ENCODE results near the gene TRAPPC3.

Gene TRAPPC3

DNA sequence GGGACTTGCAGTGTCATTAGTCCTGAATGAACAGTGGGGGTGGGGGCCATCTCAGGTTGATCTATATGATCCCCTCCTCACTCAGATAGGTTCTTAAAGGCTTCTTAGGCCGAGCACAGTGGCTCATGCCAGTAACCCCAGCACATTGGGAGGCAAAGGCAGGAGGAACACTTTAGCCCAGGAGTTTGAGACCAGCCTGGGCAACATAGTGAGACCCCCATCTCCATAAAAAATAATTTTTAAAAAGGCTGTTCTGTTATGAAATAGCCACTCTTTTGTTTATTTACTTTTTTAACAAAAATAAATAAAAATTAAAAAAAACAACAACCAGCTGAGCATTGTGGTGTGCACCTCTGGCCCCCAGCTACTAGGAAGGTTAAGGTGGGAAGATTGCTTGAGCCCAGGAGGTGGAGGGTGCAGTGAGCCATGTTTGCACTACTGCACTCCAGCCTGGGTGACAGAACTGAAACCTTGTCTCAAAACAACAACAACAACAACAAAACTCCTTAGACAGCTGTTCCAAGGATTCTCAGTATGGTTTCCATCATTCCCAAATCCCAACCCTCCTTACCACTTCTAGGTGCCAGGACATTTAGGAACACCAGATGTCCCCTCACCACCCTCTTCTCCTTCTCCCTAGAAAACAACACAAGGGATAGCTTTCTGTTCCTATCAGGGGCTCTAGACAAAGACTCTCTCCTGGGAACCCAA is 2.0 kb upstream of the TRAPPC3 start:
- no peak for DNase-seq

DNA sequence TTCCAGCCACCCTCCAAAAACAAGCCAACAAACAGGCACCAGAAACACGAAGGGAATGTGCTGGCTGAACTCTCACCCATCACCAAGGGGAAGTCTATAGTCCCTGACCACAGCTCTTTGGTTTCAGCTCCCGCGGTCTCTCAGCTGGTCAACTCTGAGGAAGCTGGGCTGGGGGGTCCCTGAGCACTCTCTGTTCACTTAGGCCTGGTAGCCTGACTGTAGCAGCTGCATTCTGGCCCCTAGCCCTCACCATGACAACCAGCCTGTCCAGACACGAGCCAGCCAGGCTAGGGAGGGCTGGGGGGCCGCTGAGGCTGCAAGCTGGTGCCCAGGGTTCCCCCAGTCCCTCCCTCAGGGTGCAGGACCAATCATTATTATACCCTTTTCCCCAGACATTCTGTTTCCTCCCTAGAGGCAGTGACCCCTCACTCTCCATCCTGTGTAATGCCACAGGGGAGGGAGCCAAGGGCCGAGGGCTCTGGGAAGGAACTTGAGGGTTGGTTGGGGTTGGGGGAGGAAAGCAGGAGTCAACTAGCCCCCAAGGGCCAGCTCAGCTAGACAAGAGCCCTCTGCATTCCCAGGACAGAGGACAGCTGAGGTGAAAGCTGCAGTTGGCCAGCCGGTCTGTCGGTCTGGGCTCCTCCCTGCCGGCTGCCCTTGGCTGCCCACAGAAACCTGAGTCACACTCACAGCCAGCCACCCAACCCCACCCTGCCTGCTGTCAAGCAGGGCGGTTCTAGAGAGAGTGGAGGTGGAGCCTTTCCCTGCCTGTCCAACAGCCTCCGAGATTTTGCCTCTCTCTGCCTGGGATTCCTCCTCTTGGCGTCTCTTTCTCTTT is 1.2 kb upstream of the TRAPPC3 start:
- DNase-seq = peak; percentile 85

DNA sequence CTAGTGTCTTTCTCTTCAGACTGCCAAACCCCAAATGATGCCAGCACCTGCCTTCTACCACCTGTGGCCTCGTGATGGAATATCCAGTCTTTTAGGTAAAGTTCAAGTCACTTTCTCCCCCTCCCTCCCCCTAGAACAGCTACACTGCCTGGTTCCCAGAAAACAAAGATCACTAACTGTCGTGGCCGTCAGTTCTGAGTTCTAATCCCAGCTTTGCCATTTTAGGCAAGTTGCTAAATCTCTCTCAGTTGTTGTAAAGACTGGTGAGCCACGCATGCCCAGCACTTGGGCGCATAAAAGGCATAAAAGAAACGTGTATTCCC is 648 bp upstream of the TRAPPC3 start:
- DNase-seq = no peak

GRCh38 chr1:36148821-36149236 is 457 bp downstream of the TRAPPC3 start:
- DNase-seq = no peak

DNA sequence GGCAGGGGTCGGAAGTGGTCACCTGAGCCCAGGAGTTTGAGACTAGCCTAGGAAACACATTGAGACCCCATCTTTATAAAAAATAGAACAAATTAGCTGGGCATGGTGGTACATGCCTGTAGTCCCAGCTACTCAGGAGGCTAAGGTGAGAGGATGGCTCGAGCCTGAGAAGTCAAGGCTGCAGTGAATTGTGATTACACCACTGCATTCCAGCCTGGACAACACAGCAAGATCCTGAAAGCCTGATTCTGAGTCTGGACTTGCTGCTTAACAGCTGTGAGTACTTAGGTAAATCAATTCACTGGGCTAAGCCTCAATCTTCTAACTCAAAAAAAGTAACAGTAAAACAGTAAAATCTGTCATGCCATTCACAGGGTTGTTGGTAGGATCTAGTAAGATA is 4.9 kb downstream of the TRAPPC3 start:
- no peak for DNase-seq

GRCh38 chr1:36143424-36143823 is 5.9 kb downstream of the TRAPPC3 start:
- no peak for DNase-seq

GRCh38 chr1:36142121-36142520 is 7.2 kb downstream of the TRAPPC3 start:
- no peak for DNase-seq

- DNase-seq = no peak
Measured at GRCh38 chr1:36139521-36139920, 9.8 kb downstream of the TRAPPC3 start.

GRCh38 chr1:36137776-36138175 is 11.5 kb downstream of the TRAPPC3 start:
- no peak for DNase-seq

DNA sequence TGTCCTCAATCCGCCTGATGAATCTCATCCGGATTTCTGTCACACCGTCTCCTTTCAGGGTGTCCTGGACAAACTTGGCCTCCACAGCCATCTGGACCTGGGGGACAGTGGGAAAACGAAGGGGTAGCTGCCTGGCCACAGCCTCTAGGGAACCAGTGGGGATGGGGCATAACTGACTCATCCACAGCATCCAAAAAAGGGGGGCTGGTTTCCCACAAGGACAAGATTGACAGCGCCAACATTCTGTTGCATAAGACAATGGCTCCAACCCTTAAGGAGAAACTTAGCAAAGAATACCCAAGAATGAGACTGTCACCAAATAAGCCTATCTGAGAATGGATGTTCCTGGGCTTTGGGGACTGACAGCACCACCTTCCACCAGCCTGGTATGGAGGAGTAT is 12.1 kb downstream of the TRAPPC3 start:
- DNase-seq = no peak

GRCh38 chr1:36136535-36136934 is 12.8 kb downstream of the TRAPPC3 start:
- no peak for DNase-seq

DNA sequence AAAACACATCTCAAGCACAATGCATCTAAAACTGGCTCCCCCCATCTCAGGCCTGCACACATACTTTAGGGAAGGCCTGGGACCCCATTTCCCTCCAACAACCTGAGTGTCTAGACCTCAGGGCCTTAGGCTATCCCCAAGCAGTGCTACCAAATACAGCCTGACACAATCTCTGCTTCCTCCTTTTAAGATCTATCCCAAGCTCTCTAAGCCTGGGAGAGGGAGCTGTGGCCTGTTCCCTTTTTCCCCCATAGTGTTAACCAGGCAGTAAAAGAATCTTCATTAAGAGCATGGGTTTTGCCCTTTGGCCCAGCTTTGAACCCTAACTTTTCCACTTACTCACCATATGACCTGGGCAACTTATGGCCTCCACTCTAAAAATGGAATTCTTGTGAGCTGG is 13.5 kb downstream of the TRAPPC3 start:
- no peak for DNase-seq

DNA sequence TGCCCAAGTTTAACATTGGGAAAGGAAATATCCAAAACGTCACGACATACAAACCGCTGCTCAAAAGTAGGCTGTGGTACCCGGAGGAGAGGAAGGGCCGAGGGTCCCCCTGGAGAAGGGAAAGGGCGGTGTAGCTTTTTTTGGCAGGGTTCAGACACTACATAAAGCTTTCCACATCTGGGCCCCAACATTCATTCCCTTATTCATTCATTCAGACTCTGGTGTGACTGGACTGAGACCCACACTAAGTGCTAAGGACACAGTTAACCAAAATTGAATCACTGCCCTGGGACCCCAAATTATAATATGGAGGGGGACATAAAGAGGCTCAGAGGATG is 14.0 kb downstream of the TRAPPC3 start:
- no peak for DNase-seq

DNA sequence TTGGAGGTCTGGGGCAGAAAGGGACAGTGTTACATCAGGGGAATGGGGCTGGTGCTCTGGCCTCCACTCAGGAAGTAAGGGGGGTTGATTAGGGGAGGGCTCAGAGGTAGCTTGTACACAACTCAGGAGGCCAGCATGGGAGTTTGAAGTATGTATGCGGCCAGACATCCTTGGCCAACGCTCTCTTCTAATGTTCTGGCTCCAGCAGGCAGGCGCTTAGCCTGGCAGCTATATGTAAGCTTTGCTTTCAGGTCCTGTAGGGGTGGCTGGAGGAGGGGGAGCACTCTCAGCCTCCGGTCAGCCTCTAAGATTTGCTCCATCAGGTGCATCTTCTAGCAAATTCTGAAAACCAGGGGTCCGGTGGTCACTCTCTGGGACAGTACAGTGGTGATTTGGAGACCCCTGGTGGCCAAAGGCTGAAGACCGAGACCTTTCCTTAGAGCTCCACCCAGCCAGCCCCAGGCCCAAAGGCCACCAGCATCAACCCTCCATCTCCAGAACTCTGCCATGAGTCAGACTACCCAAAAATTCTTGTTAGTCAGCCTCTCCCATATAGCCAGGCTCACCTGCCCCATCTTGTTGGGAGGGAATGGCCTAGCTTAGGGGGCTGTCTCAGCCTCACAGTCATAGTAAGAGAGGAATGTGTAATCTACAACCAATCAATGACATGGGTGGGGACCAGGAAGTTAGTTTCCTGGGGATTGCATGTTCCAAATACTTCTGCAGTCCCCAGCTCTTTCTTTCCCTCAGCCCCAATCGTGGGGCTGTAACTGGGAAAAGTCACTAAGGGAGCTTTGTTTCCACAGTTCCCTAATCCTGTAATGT is 14.6 kb downstream of the TRAPPC3 start:
- peak; percentile 84 for DNase-seq

DNA sequence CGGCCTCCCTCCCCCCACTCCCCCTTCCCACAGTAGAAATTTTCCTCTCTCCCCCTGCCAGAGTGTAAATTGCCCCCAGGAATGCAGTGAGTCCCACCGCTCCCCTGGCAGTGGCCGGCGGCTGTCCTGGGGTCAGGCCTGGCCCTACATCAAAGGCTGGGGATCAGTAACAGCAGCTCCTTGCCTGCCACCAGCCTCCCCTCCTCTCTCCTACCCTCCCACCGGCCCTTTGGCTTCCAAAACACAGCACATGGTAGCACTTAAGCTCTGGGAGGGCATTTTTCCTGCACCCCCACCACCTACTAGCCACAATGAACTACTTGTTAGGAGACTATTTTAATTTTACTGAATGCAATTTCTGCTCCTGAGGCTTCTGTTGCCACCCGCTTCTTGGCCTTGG is 15.3 kb downstream of the TRAPPC3 start:
- DNase-seq = no peak

- peak; percentile 69 for DNase-seq
Measured at GRCh38 chr1:36133484-36133883, 15.8 kb downstream of the TRAPPC3 start.

DNA sequence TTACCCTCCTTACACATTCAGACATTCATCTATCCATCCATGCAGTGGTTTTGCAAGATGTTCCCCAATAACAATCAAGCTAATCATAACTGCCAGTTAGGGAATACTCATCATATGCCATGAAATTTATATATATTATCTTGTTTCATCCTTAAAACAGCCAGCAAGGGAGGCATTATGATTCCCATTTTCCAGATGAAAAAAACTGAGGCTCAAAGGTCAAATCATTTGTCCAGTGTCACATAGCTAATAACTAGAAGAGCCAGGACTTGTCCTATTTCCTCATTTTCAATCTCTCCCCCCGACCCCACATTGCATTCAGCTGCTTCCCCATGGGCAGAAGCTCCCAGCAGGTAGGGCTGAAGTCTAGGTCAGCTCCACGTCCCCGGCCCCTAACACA is 17.3 kb downstream of the TRAPPC3 start:
- no peak for DNase-seq

GRCh38 chr1:36128905-36129206 is 20.4 kb downstream of the TRAPPC3 start:
- no peak for DNase-seq

- no peak for DNase-seq
Measured at GRCh38 chr1:36128126-36128904, 21.0 kb downstream of the TRAPPC3 start.

- no peak for DNase-seq
Measured at GRCh38 chr1:36126797-36127500, 22.3 kb downstream of the TRAPPC3 start.

GRCh38 chr1:36126005-36126716 is 23.1 kb downstream of the TRAPPC3 start:
- DNase-seq = no peak
